GM18508 (cell line): ENCODE results near the gene SEC62.
A peak's percentile ranks its signal among the peaks of the same experiment; 100 is the strongest.
"Not testable (repeated sequence)": the region's sequence is repeated elsewhere in the genome, so short reads cannot be mapped to it uniquely, and the experiment has no call there.

ENCODE experiments used
- ATAC-seq: cut with Tn5 transposase; IDR thresholded peaks from one replicate; pipeline ENCODE4 v1.9.1; 2021; ENCODE audit warnings: moderate number of reproducible peaks; ENCODE audit not compliant: insufficient read depth, unreplicated experiment

The SEC62 gene

DNA sequence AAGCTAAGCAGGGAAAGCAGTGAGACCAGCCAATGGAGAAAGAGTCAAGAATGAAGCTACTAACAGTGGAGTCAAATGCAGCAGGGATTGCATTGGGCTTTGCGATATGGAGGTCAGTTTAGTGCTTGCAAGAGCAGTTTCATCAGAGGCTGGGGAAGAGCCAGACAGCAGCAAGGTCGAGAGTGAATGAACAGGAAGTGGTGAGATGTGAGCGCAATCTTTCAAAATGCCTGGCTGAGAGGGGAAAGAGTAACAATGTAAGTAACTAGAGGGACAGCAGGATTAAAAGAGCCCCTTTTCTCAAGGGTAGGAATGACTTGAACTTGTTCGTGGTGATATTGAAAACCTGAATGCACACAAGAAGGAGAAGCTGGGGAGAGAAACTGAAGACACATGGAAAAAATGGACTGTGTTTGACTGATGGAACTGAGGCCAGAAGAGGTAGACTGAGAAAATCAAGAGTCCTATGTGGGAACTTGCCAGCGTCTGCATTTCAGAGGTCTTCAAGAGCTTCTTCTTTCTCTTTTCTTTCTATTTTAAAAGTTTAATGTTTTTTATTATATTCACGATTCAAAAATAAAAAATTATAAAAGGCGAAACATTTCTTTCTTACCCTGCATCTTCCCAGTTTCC lies 40.5 kb downstream of the SEC62 start:
- ATAC-seq: peak; percentile 83

DNA sequence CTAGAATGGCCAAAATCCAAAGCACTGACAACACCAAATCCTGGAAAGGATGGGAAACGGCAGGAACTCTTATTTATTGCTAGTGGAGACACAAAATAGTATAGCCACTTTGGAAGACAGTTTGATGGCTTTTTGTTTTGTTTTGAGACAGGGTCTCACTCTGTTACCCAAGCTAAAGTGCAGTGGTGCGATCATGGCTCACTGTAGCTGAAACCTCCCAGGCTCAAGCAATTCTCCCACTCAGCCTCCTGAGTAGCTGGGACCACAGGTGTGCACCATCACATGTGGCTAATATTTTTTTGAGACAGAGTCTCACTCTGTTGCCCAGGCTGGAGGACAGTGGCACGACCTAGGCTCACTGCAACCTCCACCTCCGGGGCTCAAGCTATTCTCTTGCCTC lies 43.9 kb downstream of the SEC62 start:
- ATAC-seq: no peak

DNA sequence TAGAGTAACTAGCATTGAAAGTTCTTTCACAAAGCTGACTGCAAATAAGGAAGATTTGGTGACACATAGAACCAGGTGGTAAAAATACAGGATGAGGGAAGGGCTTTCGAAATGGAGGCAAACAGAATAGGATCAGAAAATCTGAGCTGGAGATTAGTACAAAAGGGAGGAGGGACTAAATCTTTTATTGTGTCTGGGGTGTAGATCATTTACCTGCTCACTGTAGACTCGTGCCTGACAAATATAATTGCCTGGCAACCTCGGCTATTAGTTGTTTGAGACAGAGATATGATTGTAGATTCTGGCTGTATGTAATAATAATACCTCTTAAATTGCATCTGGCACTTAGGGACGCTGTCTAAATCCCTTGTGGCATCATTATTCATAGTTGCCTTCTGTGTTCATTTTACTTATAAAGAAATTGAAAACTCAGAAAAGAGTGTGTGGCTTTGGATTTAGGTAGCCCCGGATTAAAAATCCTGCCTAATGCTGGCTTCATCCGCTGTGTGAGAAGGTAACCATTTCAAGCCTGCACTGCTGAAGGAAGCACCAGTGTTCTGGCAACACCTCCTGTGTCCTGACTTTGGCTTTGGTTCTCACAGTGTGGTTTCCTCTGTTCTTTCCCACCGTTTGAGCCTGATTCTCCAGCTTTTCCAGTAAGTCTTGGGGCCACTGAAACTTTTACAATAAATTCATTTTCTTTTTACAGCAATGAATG lies 46.2 kb downstream of the SEC62 start:
- no peak for ATAC-seq

DNA sequence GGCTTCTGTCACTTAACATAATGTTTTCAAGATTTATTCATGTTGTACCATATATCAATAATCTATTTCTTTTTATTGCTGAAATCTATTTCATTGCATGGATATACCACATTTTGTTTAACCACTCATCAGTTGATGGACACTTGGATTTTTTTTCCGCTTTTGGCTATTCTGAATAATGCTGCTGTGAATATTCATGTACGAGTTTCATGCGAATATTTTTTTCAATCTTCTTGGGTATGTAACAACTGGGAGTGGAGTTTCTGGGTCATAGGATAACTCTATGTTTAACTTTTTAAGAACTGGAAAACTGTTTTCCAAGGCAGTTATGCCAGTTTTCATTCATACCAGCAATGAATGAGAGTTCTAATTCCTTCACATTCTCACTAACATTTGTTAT lies 49.5 kb downstream of the SEC62 start:
- no peak for ATAC-seq

DNA sequence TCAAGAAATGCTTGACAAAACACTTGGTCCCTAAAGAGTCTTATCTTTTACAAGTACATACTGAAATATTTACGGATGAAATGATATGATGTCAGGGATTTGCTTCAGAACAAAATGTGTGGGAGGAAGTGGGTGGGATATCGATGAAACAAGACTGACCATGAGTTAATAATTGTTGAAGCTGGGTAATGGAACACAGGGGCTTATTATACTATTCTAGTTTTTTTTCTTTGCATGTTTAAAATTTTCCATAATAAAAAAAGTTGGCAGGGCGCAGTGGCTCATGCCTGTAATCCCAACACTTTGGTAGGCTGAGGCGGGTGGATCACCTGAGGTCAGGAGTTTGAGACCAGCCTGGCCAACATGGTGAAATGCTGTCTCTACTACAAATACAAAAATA lies 52.7 kb downstream of the SEC62 start:
- not testable (repeated sequence) for ATAC-seq

DNA sequence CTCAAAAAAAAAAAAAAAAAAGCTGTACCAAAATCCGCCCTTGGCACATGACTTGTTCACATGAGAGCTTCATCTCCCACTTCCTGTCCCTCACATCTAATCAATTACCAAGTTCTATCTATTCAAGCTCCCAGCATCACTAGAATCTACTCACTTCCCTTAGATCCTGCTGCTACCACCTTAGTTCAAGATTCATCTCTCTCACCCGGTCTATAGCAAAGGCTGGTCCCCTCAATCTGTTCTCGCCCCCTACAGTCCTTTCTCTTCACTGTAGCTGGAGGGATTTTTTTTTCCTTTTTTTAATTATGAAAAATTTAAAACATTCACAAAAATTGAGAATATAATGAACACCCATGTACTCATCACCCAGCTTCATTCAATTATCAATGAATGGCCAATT lies 54.5 kb downstream of the SEC62 start:
- ATAC-seq: no peak

DNA sequence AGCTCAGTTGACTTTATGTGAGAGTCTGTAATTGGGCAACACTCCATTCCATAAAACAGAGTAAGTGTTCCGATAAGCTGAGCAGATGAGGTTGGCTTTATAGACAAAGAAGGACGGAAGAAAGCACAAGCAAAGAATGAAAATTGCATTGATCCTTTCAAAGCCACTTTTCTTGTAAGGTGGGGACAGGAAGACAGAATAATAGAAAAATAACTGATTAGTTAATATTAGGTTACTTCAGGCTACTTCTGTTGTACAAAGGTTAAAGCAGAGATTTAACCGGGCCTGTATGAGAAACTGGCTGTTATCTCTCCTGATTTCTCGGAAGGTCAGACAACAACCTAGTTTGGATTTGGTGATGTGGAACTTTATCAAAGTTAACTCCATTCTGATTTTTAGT lies 55.7 kb downstream of the SEC62 start:
- no peak for ATAC-seq

DNA sequence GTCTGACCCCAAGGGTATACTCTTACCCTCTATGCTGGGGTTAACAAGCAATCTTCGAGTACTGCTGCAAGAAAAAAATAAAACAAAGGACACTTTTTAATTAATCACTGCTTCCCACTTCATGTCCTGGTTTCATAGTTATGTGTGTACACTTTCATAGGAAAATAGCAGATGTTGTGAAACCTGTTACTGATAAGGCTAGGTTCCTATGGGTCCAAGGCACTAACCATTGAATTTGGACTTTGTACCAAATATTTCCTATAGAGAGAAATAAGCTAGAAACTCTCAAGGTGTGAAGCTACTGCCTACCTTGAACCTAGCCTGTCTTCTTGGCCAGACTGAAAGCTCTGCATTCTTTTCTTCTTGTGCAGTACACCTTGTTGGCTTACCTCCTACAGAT lies 56.6 kb downstream of the SEC62 start:
- ATAC-seq: no peak

DNA sequence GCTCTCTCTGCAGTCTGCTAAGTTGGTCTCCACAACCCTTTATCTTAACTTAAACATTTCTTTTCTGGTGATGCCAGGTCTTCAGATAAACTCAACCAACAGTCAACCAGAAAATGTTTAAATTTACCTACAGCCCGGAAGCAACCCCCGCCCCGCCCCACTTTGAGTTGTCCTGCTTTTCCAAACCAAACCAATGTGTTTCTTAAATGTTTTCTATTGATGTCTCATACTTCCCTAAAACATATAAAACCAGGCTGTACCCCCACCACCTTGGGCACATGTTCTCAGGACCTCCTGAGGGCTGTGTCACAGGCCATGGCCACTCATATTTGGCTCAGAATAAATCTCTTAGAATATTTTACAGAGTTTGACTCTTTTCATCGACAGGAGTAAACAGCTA lies 58.0 kb downstream of the SEC62 start:
- no peak for ATAC-seq

DNA sequence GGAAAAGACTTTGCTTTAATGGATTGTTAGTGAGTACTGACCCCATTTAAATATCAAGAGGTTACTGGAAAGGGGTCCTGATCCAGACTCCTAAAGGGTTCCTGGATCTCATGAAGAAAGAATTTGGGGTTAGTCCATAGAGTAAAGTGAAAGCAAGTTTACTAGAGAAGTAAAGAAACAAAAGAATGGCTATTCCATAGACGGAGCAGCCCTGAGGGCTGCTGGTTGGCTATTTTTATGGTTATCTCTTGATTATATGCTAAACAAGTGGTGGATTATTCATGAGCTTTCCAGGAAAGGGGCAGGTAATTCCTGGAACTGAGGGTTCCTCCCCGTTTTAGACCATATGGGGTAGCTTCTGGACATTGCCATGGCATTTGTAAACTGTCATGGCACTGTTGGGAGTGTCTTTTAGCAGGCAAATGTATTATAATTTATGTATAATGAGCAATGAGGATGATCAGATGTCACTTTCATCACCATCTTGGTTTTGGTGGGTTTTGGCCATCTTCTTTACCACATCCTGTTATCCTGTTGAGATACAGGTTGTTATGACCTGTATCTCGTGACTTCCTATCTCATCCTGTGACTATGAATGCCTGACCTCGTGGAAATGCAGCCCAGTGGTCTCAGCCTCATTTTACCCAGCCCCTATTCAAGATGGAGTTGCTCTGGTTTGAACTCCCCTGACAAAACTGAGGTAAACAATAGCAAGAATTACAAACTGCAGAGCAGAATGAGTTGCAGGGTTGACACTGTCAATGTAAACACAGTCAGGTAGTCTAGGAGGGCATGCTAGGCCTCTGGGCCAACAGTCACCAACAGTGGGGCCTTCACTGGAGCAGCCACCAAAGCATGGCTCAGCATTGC lies 60.9 kb downstream of the SEC62 start:
- ATAC-seq: no peak

DNA sequence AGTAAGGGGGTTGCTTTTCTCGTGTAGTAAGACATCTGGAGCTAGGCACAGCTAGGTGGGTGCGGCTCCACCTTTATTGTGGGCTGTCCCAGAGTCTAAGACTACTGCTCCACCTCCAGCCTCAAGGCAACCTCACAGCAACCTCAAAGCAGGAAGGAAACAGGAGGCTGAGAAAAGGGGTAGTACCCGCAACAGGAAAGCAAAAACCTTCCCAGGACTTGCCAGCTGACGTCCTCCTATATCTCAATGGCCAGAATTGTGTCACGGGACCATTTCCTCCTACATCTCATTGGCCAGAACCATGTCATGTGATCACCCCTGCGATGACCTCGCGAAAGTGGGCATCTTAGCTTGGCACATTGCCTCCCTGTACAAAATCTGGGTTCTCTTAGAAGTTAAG lies 66.9 kb downstream of the SEC62 start:
- no peak for ATAC-seq

DNA sequence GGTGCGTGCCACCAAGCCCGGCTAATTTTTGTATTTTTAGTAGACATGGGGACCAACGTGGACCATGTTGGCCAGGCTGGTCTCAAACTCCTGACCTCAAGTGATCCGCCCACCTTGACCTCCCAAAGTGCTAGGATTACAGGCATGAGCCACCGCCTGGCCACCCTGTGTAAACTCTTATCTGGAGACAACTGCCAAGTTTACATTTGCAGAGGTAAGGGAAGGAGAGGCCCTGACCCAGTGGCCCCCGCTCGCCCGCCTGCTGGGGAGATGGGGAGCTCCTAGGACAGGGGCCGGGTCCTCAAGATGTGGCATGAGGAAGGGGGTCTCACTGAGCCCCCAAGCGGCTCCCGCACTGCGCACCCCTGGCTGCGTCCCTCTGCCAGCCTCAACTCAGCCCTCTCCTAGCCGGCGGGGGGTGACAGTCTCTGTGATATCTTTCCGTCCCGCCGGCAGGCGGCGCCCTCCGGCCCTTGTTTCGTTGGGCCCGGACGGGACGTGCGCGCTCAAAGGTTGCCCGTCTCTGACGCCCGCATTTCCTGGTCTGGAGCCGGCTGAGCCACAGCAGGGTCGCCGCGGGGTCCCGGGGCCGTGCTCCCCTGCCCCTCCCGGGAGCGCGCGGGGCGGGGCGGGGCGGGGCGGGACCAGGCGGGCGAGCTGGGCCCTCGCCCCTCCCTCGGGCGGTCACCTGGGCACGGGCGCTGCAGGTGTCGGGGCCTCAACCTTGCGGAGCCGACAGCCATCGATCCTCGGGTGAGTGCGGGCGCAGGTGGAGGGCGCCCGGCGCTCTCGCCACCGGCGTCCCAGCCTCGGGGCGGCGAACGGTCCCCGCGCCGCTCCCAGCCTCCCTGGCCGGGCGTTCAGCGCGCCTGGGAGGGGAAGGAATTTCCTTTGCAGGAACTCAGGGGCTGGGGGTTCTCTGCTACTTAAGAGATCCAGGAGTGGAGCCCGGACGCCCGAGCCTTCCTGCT lies 71.1 kb downstream of the SEC62 start, which contains the start of gene GPR160:
TSS of gene GPR160 (plus strand) at position 533 of the 971 bp plus-strand sequence. CDS start 45,978 bp downstream, outside the sequence.
- peak; percentile 75 for ATAC-seq

DNA sequence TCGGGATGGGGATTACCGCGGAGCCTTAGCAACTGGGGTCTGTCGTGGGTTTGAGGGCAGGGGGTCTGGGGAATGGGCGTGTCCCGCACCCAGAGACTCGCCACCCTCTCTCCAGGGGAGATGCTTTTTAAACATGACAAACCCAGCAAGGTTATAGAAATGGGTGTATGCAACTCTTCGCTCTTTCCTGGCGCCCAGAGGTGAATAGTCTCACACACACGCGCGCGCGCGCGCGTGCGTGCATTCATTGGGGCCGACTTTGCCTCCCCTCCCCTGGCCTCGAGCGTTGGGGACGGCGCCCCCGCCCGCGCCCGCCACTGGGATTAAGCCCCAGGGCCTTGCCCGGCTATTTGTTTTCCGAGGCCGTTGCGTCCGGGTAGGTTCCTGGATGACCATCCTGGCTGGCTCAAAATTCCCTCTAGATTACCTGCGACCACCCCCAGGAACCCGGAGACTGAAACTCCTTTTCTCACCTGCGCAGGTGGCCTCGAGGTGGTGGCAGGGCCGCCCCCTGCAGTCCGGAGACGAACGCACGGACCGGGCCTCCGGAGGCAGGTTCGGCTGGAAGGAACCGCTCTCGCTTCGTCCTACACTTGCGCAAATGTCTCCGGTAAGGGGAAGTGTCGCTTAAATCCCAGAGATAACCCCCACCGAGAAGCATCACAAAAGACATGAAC lies 72.0 kb downstream of the SEC62 start:
- no peak for ATAC-seq

DNA sequence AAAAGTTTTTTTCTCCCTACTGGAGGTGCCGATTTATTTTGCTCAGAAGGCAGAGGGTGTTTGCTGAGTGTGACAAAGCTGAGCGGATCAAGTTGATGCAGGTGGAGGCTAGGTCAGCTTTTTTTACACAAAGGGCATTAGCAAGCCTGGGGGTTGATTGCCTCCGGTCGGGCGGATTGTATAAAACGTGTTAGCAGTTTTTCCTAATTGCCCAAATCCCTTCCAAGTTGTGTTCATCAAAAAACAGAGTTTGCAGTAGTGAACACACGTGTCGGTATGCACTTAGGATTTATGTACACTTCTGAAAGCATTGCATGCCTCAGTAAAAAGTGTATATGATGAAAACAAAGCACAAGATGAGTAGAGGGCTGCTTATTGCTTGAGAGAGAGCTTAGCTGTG lies 73.8 kb downstream of the SEC62 start:
- ATAC-seq: no peak

DNA sequence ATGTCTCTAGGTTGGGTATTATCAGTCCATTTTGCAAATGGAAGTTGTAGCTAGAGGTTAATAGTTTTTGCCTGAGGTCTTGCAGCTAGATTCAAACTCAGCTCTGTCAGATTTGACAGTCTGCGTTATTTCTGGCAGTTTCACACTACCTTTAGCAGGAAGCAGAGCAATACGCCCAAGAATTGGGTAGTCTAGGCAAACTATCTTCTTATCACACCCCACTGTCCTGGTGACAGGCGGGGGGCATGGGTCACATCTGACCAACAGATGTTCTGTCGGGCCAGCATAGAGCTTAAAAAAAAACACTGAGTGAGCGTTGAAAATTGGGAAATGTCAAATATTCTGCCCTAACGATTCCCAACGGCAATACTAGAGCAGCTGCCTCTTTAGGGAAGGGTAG lies 76.9 kb downstream of the SEC62 start:
- no peak for ATAC-seq

DNA sequence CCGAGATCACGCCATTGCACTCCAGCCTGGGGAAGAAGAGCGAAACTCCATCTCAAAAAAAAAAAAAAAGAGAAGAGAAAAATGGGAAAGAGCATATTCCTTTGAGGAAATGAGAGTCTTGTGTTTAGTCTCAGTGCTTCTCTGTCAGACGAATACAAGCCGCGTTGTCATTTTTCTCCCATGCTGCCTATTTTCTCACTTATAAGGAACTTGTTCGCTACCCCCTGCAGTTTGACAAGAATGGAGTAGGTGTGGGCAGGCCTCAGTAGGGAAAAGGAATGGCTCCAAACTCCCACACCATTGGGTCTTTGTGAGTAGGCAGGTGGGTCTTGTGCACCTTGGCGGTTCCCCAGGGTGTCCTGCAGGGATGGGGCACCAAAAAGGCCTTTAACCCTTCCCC lies 77.7 kb downstream of the SEC62 start:
- ATAC-seq: no peak

DNA sequence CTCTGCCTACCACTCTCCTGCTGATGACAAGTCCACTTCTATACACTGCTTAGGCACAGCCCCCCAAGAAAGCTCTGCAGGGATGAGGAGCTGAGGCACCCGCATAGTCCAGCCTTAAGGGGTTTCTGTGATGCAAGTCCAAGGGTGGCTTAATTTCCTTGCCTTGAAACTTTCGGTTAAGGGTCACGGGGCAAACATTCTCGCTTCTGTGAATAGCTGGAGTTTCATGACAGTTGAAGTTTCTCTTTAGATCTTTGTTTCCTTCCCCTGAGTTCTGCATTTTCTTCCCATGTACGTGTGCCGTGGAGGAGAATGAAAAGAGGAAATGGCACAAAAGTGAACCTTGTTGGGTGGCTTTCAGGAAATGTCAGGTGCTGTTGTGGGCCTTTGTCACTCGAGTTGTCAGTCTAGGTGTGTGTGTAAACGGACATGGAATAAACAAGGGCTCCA lies 78.2 kb downstream of the SEC62 start:
- peak; percentile 67 for ATAC-seq

DNA sequence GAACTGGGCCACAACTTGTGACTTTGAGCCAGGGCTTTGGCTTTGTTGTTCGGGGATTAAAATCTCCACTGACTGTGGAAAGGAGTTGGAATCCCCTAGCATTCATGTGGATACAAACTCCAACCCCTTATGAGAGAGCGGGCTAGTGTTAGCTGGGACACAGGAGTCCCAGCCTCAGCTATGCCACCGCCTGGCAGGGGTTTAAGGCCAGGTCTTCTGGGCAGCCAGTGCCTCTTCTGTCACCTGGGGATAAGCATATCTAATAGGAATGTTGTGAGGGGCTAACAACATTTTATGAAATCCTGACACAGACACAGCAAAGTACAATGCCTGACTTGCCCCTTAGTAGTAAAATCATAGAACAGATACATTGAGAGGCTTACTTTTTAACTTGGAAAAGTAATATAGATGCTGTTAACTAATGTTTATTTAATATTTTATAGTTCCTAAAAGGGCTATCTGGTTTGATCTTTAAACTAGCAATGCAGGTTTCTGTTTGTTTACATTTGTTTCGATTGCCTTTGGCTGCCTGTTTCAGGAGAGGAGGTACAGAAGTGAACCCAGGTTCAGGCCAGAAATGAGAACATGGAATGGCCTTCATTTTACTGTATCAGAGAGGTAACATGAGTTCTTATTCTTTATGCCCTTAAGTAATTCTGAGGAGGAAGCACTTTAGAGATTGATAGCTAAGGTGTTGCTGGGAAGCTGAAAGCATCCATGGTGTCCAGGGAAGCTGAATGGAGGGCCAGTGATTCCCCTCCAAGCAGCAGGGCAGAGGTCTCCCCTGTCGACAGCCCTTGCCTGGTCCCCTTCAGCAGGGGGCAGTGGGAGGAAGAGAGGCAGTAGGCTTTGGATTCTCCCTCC lies 79.9 kb downstream of the SEC62 start:
- ATAC-seq: no peak

DNA sequence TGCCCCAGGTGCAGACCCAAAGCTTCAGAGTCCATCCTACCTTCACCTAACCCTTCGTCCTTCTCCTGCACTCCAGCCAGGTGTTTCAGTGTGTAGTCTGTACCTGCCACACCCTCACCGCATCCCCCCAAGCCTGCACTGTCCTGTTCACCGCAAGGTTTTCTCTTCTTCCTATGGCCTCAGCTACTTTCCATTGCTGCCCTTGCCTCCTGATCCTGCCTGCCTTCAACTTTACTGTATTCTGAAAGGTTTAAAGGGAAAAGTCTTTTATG lies 80.5 kb downstream of the SEC62 start:
- ATAC-seq: no peak
